ENCODE data around the gene CGGBP1. TPM values are rescaled to one million over a fixed set of nuclear protein-coding genes. Genes with fewer than 3 reads are reported as not detected.

Gene CGGBP1
- total RNA-seq, result 142 TPM

GRCh38 chr3:88058581-88059379 lies at the start of gene CGGBP1, which contains the start of gene ZNF654:
Gene CGGBP1, minus strand, starts transcription at chr3:88059005. Its CDS starts 3,029 bp downstream, at chr3:88055976.
Gene ZNF654, plus strand, starts transcription at chr3:88059255. Its CDS starts 65 bp downstream, at chr3:88059320.

Other genes with a start within 250 kb of the CGGBP1 start
- gene ZNF654, start 250 bp upstream of the CGGBP1 start, total RNA-seq, result 30.4 TPM
- gene C3orf38, start 91.0 kb upstream of the CGGBP1 start, total RNA-seq, result 60.2 TPM